Pancreas (tissue), 10 donors: ENCODE results near the gene PPP1R1B. TPM values are rescaled to one million over a fixed set of nuclear protein-coding genes. Genes with fewer than 3 reads are reported as not detected.
A peak's percentile ranks its signal among the peaks of the same experiment; 100 is the strongest.

Experiments
- ATAC-seq, 4 donors: fragments of 200-7000 bp; cut with Tn5 transposase; one replicate each; pipeline versions ENCODE4 v1.8.0 to v1.9.1; 2020; ENCODE audit warnings: mild to moderate bottlenecking in 4 of 4, moderate library complexity in 4 of 4
- DNase-seq, 6 donors: peaks; one replicate each; pipeline ENCODE4 v3.0.0-alpha.2; 2020
- FAIRE-seq: peaks from 2 replicates; lab custom pipeline; 2012; peaks lifted over from hg19 to GRCh38; lab: Jason Lieb, UNC
- H3K27ac ChIP-seq, 4 donors: fragments of 200-600 bp; sonication (generic); 1 replicate in 3 of 4; 2 replicates in 1 of 4; pipeline versions ENCODE4 v1.5.0 to v1.8.0; 2020
- H3K27me3 ChIP-seq, 4 donors: fragments of 200-600 bp; one replicate each; pipeline ENCODE4 v1.8.0; 2021
- H3K36me3 ChIP-seq, 3 donors: fragments of 200-600 bp; sonication (generic) in 1 of 3; one replicate each; pipeline versions ENCODE4 v1.5.0 to v1.8.0; 2020 to 2021
- H3K4me1 ChIP-seq, 3 donors: fragments of 200-600 bp; one replicate each; pipeline ENCODE4 v1.8.0; 2021
- H3K4me3 ChIP-seq, 4 donors: fragments of 200-600 bp; sonication (generic) in 2 of 4; one replicate each; pipeline versions ENCODE4 v1.5.0 to v1.8.0; 2020 to 2021
- H3K9me3 ChIP-seq, 4 donors: fragments of 200-600 bp; one replicate each; pipeline ENCODE4 v1.8.0; 2021
- CTCF ChIP-seq, 4 donors: fragments of 200-600 bp; sonication (generic) in 3 of 4; IDR thresholded peaks; one replicate each; pipeline versions ENCODE4 v1.5.0 to v1.8.0; 2021; ENCODE audit warnings: antibody characterized with exemption in 4 of 4
- WGBS, 2 donors: extraction: QIAGEN DNeasy Blood & Tissue Kit; methylation state at CpG; one replicate each; pipeline ENCODE4 v1.1.7; 2013; 5-methylcytosine and 5-hydroxymethylcytosine counted together
- intact Hi-C, 3 donors: fragments of 100-400 bp; cut with DNase I; formaldehyde crosslinking; loops; one replicate each; pipeline versions ENCODE4 v1.11.1 to v1.14.2; 2022
- polyA plus RNA-seq, 2 donors: library from polyadenylated mRNA; stranded (reverse); fragments of 200-250 nt; gene quantifications; one replicate each; pipeline ENCODE4 v1.2.3, GENCODE V29; 2013
- total RNA-seq, 6 donors: library from RNA; stranded (reverse); fragmentation: NEBNext Ultra II Directional in 4 of 6; extraction: Animal tissue kit (Norgen Biotek cat#: 25700) in 4 of 6; gene quantifications; one replicate each; pipeline versions ENCODE4 v1.2.1 to v1.2.4, GENCODE V29; 2021 to 2023
- donor health status: healthy with polysubstance abuse.
- donor health status: DM: no; HTN: no; CAD: no; lungs with moderate emphysema.
- donor health status: DM: no; HTN: no; CAD: no.
- donor health status: control.
- donor health status: control.
- donor health status: Bipolar disorder and iron deficiency.
- donor health status: DM: yes; HTN: yes; CAD: no.
- donor health status: DM: no; HTN: no; CAD: no.
- donor health status: DM: no; HTN: no; CAD: no.
- donor health status: DM: yes; HTN: yes; CAD: no.

PPP1R1B gene
- total and polyA plus RNA-seq, 8 donors = 42.8 to 201 (median 63.5) TPM

- 76 to 84% methylated on average over 8 to 12 of the region's 12 CpGs for WGBS, 2 donors
- Histone ChIP-seq H3K27ac (no peak overlapping the region), H3K4me3 (no peak overlapping the region), H3K9me3 (no peaks in the 10 kb centered on the region), H3K27me3 (no peaks in the 10 kb centered on the region), H3K4me1 (no peaks in the 10 kb centered on the region), H3K36me3 (no peaks in the 10 kb centered on the region)
- intact Hi-C loops = no loop called here
- FAIRE-seq (no peak), ATAC-seq (no peak), DNase-seq (no peak)
- no peak for TF ChIP-seq CTCF (IDR thresholded peaks at IDR 0.05)
Measured at GRCh38 chr17:39653316-39653661, 26.5 kb downstream of the PPP1R1B start.

- peak; percentile 75 to 87 (median 82) for TF ChIP-seq CTCF (IDR thresholded peaks at IDR 0.05)
- H3K4me3 ChIP-seq = no peak overlapping the region
- no peaks in the 10 kb centered on the region for H3K4me1 ChIP-seq
- no peak overlapping the region for H3K27ac ChIP-seq
- DNase-seq (peak in 5 of 6 donors; percentile 48 to 87 (median 71)), ATAC-seq (peak; percentile 62 to 85 (median 78)), FAIRE-seq (no peak)
- H3K36me3 ChIP-seq = no peaks in the 10 kb centered on the region
- no peaks in the 10 kb centered on the region for H3K27me3 ChIP-seq
- intact Hi-C loops = no loop called here
- H3K9me3 ChIP-seq = no peaks in the 10 kb centered on the region
- WGBS, 2 donors = 50 to 53% methylated on average over 14 of the region's 14 CpGs
Measured at GRCh38 chr17:39653662-39654331, 27.0 kb downstream of the PPP1R1B start.

- no peaks in the 10 kb centered on the region for H3K36me3 ChIP-seq
- WGBS, 2 donors = 76 to 77% methylated on average over 2 of the region's 2 CpGs
- no peak for DNase-seq
- H3K27me3 ChIP-seq = no peaks in the 10 kb centered on the region
- no peak overlapping the region for H3K27ac ChIP-seq
- ATAC-seq = no peak
- H3K4me1 ChIP-seq = no peaks in the 10 kb centered on the region
- no peaks in the 10 kb centered on the region for H3K9me3 ChIP-seq
- no peak overlapping the region for H3K4me3 ChIP-seq
- intact Hi-C loops = no loop called here
- no peak for FAIRE-seq
- no peak for TF ChIP-seq CTCF (IDR thresholded peaks at IDR 0.05)
Measured at GRCh38 chr17:39655105-39655504, 28.4 kb downstream of the PPP1R1B start.

GRCh38 chr17:39658346-39658745 is 31.6 kb downstream of the PPP1R1B start:
- 95 to 98% methylated on average over 11 of the region's 11 CpGs for WGBS, 2 donors
- Histone ChIP-seq H3K4me1 (no peaks in the 10 kb centered on the region), H3K36me3 (peaks cover 0 to 9% (median 0%) of the 10 kb centered on the region in 3 donors), H3K9me3 (no peaks in the 10 kb centered on the region), H3K4me3 (no peak overlapping the region), H3K27me3 (no peaks in the 10 kb centered on the region), H3K27ac (no peak overlapping the region)
- FAIRE-seq = no peak
- intact Hi-C loops = no loop called here
- no peak for TF ChIP-seq CTCF (IDR thresholded peaks at IDR 0.05)
- DNase-seq = no peak
- ATAC-seq = no peak

- Histone ChIP-seq H3K9me3 (no peaks in the 10 kb centered on the region), H3K4me3 (no peak overlapping the region), H3K27me3 (no peaks in the 10 kb centered on the region), H3K36me3 (peaks cover 0 to 9% (median 0%) of the 10 kb centered on the region in 3 donors), H3K4me1 (no peaks in the 10 kb centered on the region), H3K27ac (no peak overlapping the region)
- intact Hi-C loops = no loop called here
- ATAC-seq = no peak
- no peak for FAIRE-seq
- WGBS, 2 donors = 83 to 90% methylated on average over 3 of the region's 3 CpGs
- no peak for DNase-seq
- no peak for TF ChIP-seq CTCF (IDR thresholded peaks at IDR 0.05)
Measured at GRCh38 chr17:39658760-39659159, 32.0 kb downstream of the PPP1R1B start.
